Transverse colon (tissue), 4 donors: ENCODE data around the gene CDKN1B.

Experiments
- EP300 ChIP-seq: sonication (generic); formaldehyde crosslinking; IDR thresholded peaks from one replicate; pipeline ENCODE4 v1.6.1; 2017; ENCODE audit warnings: antibody characterized with exemption, low read depth
- POLR2AphosphoS5 ChIP-seq, 3 donors: sonication (generic); formaldehyde crosslinking; IDR thresholded peaks; one replicate each; pipeline ENCODE4 v1.6.1; 2016; ENCODE audit warnings: antibody characterized with exemption in 3 of 3
- TF ChIP-seq, protein P1 (sequence below), 5 experiments: fragments of 200-600 bp in 3 of 5; fragments of 450-650 bp in 2 of 5; sonication (generic) in 3 of 5; IDR thresholded peaks; 1 replicate in 2 of 5; 2 replicates in 3 of 5; pipeline ENCODE4 v1.5.1; 2016 to 2017; ENCODE audit warnings: antibody characterized with exemption in 5 of 5, inconsistent platforms in 3 of 5, mild to moderate bottlenecking in 2 of 5, moderate library complexity in 1 of 5

DNA sequence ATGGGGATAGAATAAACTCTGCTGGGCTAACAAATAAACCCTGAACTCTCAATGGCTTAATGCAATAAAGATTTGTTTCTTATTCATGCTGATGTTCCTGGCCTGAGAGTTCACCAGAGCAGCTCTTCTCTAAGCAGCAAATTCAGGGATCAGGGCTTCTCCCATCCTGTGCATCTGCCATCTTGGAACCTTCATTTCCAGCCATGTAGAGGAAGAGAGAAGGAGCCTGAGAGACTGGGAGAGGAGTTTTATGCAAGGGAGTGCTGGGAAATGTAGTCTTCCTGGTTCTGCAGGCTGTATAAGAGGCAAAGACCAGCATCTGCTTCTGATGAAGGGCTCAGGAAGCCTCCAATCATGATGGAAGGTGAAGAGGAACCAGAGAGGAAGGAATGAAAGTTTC lies 47.7 kb downstream of the CDKN1B start:
- TF ChIP-seq, protein P1, sequence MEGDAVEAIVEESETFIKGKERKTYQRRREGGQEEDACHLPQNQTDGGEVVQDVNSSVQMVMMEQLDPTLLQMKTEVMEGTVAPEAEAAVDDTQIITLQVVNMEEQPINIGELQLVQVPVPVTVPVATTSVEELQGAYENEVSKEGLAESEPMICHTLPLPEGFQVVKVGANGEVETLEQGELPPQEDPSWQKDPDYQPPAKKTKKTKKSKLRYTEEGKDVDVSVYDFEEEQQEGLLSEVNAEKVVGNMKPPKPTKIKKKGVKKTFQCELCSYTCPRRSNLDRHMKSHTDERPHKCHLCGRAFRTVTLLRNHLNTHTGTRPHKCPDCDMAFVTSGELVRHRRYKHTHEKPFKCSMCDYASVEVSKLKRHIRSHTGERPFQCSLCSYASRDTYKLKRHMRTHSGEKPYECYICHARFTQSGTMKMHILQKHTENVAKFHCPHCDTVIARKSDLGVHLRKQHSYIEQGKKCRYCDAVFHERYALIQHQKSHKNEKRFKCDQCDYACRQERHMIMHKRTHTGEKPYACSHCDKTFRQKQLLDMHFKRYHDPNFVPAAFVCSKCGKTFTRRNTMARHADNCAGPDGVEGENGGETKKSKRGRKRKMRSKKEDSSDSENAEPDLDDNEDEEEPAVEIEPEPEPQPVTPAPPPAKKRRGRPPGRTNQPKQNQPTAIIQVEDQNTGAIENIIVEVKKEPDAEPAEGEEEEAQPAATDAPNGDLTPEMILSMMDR (IDR thresholded peaks at IDR 0.05): no peak
- TF ChIP-seq EP300: no peak
- no peak for TF ChIP-seq POLR2AphosphoS5 (IDR thresholded peaks at IDR 0.05)
